Fibroblast of lung (primary cell): Measurements from ENCODE around the gene SYT8. TPM values are rescaled to one million over a fixed set of nuclear protein-coding genes. Genes with fewer than 3 reads are reported as not detected.

Experiments
- DNase-seq, 2 donors: peaks; one replicate each; pipeline versions ENCODE4 v3.0.0 to v3.0.0-alpha.2; 2010; ENCODE audit warnings: low read depth in 2 of 2
- H2AFZ ChIP-seq: 2 replicates; pipeline ENCODE4 v1.5.1; 2012; ENCODE audit warnings: low read length, control low read depth, inconsistent platforms
- H3K27ac ChIP-seq: 2 replicates; pipeline ENCODE4 v1.5.1; 2011; ENCODE audit warnings: low read length, control low read depth; ENCODE audit not compliant: insufficient read depth
- H3K27me3 ChIP-seq: 2 replicates; pipeline ENCODE4 v1.5.1; 2011; ENCODE audit warnings: mild to moderate bottlenecking, low read length; ENCODE audit not compliant: control insufficient read depth, insufficient read depth
- H3K36me3 ChIP-seq: 2 replicates; pipeline ENCODE4 v1.5.1; 2011; ENCODE audit warnings: low read length; ENCODE audit not compliant: control insufficient read depth, insufficient read depth
- H3K4me1 ChIP-seq: 2 replicates; pipeline ENCODE4 v1.5.1; 2011; ENCODE audit warnings: low read length; ENCODE audit not compliant: control insufficient read depth, insufficient read depth; ENCODE audit errors: extremely low read depth
- H3K4me2 ChIP-seq: 2 replicates; pipeline ENCODE4 v1.5.1; 2011; ENCODE audit warnings: low read length, control low read depth; ENCODE audit not compliant: insufficient read depth; ENCODE audit errors: extremely low read depth
- H3K4me3 ChIP-seq, 4 experiments: fragments of 200-600 bp in 1 of 4; sonication (generic) in 1 of 4; replicated peaks in 1 of 4; 2 replicates each; pipeline ENCODE4 v1.5.1; 2011 to 2016; ENCODE audit warnings: low read length in 4 of 4, low read depth in 3 of 4, mild to moderate bottlenecking in 3 of 4, control low read depth in 2 of 4, inconsistent platforms in 1 of 4, mixed read lengths in 1 of 4; ENCODE audit not compliant: insufficient read depth in 1 of 4; ENCODE audit errors: control extremely low read depth in 1 of 4
- H3K79me2 ChIP-seq: 2 replicates; pipeline ENCODE4 v1.5.1; 2012; ENCODE audit warnings: mild to moderate bottlenecking, low read length, inconsistent platforms; ENCODE audit not compliant: control insufficient read depth, insufficient read depth
- H3K9ac ChIP-seq: 2 replicates; pipeline ENCODE4 v1.5.1; 2011; ENCODE audit warnings: mild to moderate bottlenecking, low read length, control low read depth; ENCODE audit not compliant: insufficient read depth
- H3K9me3 ChIP-seq: 2 replicates; pipeline ENCODE4 v1.5.1; 2012; ENCODE audit warnings: low read depth, low read length; ENCODE audit not compliant: control insufficient read depth, insufficient read depth
- H4K20me1 ChIP-seq: 2 replicates; pipeline ENCODE4 v1.5.1; 2011; ENCODE audit warnings: low read length; ENCODE audit not compliant: control insufficient read depth, insufficient read depth; ENCODE audit errors: extremely low read depth
- CTCF ChIP-seq, 2 donors: IDR thresholded peaks in 1 of 2; conservative IDR thresholded peaks in 1 of 2; 1 replicate in 1 of 2; 2 replicates in 1 of 2; pipeline ENCODE4 v1.5.1; 2011 to 2012; ENCODE audit warnings: low read length in 2 of 2, control low read depth in 1 of 2, inconsistent platforms in 1 of 2, low read depth in 1 of 2, mild to moderate bottlenecking in 1 of 2
- EZH2 ChIP-seq: IDR thresholded peaks from 2 replicates; pipeline ENCODE4 v1.5.1; 2012; ENCODE audit warnings: low read length, control low read depth, mild to moderate bottlenecking; ENCODE audit errors: missing control alignments
- polyA plus RNA-seq, 2 donors: library from polyadenylated mRNA; depleted of rRNA in 1 of 2; stranded (reverse) in 1 of 2; unstranded in 1 of 2; fragments of >200 nt; gene quantifications; 2 replicates each; pipeline ENCODE4 v1.2.1, GENCODE V29; 2011 to 2012; ENCODE audit warnings: missing spikeins in 1 of 2
- total RNA-seq: library from RNA; depleted of rRNA; stranded (reverse); fragments of >200 nt; gene quantifications from 2 replicates; pipeline ENCODE4 v1.2.1, GENCODE V29; 2014

The SYT8 gene
- total and polyA plus RNA-seq, 2 donors (not counting 1 experiment from before 2014, with no cell fraction given): not detected

- no peak for DNase-seq
- H3K4me2 ChIP-seq: no peak overlapping the region
- no peaks in the 10 kb centered on the region for H3K79me2 ChIP-seq
- no peaks in the 10 kb centered on the region for H3K36me3 ChIP-seq
- no peaks in the 10 kb centered on the region for H3K9me3 ChIP-seq
- no peak overlapping the region for H3K4me3 ChIP-seq
- TF ChIP-seq EZH2: peak; percentile 0
- peak in 1 of 2 donors; percentile 28 for TF ChIP-seq CTCF (conservative IDR thresholded peaks at IDR 0.05 in 1 of 2, IDR thresholded peaks at IDR 0.05 in 1 of 2; ENCODE audit: low read depth in 1 of 2, low read length in 2 of 2)
- peaks cover 15% of the 10 kb centered on the region for H3K27me3 ChIP-seq
- H3K27ac ChIP-seq: no peak overlapping the region
- no peaks in the 10 kb centered on the region for H3K4me1 ChIP-seq
- no peaks in the 10 kb centered on the region for H4K20me1 ChIP-seq
- no peak overlapping the region for H2AFZ ChIP-seq
- no peak overlapping the region for H3K9ac ChIP-seq
Measured at GRCh38 chr11:1869427-1870325, 34.9 kb downstream of the SYT8 start.

- Histone ChIP-seq H3K27ac (no peak overlapping the region), H3K4me2 (no peak overlapping the region), H4K20me1 (no peaks in the 10 kb centered on the region), H3K36me3 (no peaks in the 10 kb centered on the region), H2AFZ (no peak overlapping the region), H3K4me3 (no peak overlapping the region), H3K9me3 (no peaks in the 10 kb centered on the region), H3K27me3 (peaks cover 15% of the 10 kb centered on the region), H3K79me2 (no peaks in the 10 kb centered on the region), H3K9ac (no peak overlapping the region), H3K4me1 (no peaks in the 10 kb centered on the region)
- DNase-seq: no peak
- TF ChIP-seq EZH2: no peak
- TF ChIP-seq CTCF (conservative IDR thresholded peaks at IDR 0.05 in 1 of 2, IDR thresholded peaks at IDR 0.05 in 1 of 2; ENCODE audit: low read depth in 1 of 2, low read length in 2 of 2): no peak
Measured at GRCh38 chr11:1870326-1870696, 35.5 kb downstream of the SYT8 start.

GRCh38 chr11:1870721-1871466, 36.1 kb downstream of the SYT8 start:
- H3K9me3 ChIP-seq: no peaks in the 10 kb centered on the region
- TF ChIP-seq CTCF (conservative IDR thresholded peaks at IDR 0.05 in 1 of 2, IDR thresholded peaks at IDR 0.05 in 1 of 2; ENCODE audit: low read depth in 1 of 2, low read length in 2 of 2) (no peak), EZH2 (no peak)
- H3K79me2 ChIP-seq: no peaks in the 10 kb centered on the region
- H4K20me1 ChIP-seq: no peaks in the 10 kb centered on the region
- no peaks in the 10 kb centered on the region for H3K4me1 ChIP-seq
- no peak overlapping the region for H3K9ac ChIP-seq
- no peak overlapping the region for H3K4me2 ChIP-seq
- no peak overlapping the region for H2AFZ ChIP-seq
- no peaks in the 10 kb centered on the region for H3K36me3 ChIP-seq
- H3K4me3 ChIP-seq: peak overlapping the region in 1 of 4 experiments; percentile 46
- peak in 1 of 2 donors; percentile 47 for DNase-seq
- H3K27me3 ChIP-seq: peaks cover 15% of the 10 kb centered on the region
- no peak overlapping the region for H3K27ac ChIP-seq
